HG03521 (cell line): ENCODE measurements around the gene TFDP1.

Source experiments
- ATAC-seq: cut with Tn5 transposase; IDR thresholded peaks from one replicate; pipeline ENCODE4 v1.9.1; 2021; ENCODE audit warnings: mild to moderate bottlenecking, moderate library complexity; ENCODE audit not compliant: unreplicated experiment

TFDP1 gene

GRCh38 chr13:113647351-113648215 lies 63.0 kb downstream of the TFDP1 start:
- no peak for ATAC-seq

GRCh38 chr13:113648216-113648610 lies 63.7 kb downstream of the TFDP1 start:
- ATAC-seq: no peak

GRCh38 chr13:113649212-113649611 lies 64.7 kb downstream of the TFDP1 start:
- ATAC-seq: no peak

GRCh38 chr13:113650275-113650674 lies 65.7 kb downstream of the TFDP1 start:
- no peak for ATAC-seq

DNA sequence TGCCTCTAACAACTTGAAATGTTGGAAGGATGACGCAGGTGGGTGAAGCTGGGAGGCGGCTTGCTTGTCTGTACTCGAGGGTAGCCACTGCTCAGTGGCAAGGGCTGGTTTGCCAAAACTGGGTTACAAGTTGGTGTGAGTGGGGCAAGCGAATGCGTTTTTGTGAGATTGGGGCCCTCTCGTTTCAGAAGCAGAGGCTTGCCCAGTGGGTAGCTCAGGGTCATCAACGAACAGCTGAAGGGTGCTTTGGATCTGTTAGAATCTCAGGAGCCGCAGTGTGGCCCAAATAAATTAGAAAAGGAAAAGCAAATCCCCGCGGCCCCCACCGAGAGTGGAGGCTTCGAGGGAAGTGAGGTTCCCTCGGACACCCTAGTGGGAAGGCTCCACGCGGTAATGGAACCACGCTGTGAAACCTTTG lies 66.2 kb downstream of the TFDP1 start:
- ATAC-seq: no peak

- ATAC-seq: no peak
Observed at GRCh38 chr13:113651511-113652403, 67.2 kb downstream of the TFDP1 start.

DNA sequence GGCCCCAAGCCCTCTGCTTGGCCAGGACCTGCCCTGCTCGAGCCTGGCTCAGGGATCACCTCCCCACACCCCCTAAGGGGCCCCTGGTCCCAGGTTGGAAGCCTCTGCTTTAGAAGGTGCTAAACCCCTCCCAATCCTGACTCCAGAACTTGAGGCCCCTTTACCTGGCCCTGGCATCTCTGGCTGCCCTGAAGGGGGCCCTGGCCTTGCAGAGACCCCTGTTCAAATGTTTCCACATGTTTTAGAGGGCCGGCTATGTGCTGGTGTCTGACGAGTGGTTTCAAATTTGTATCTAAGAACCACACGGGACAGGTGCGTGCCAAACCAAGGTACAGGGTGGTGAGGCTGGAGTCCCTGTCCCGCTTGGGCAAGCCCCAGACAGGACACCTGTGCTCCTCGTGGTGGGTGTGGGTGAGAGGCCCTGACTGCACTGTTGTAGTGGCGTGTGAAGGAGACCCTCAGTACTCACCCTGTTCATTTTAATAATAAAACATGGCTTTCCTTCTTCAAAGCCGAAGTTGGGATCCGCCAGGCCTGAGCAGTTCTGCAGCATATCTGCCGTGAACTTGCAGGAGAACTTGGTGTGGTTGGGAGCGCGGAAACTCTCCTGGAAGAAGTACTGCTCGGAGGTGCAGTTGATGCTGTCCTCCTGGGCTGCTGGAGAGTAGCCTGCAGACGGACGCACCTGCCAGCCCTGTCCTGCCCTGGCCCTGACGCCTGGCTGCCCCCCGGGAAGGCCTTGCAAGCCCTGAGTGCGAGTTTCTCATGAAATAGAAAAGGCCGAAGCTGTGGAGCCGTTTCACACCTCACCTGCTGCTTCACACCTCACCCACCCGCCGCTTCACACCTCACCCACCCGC lies 68.1 kb downstream of the TFDP1 start:
- no peak for ATAC-seq

DNA sequence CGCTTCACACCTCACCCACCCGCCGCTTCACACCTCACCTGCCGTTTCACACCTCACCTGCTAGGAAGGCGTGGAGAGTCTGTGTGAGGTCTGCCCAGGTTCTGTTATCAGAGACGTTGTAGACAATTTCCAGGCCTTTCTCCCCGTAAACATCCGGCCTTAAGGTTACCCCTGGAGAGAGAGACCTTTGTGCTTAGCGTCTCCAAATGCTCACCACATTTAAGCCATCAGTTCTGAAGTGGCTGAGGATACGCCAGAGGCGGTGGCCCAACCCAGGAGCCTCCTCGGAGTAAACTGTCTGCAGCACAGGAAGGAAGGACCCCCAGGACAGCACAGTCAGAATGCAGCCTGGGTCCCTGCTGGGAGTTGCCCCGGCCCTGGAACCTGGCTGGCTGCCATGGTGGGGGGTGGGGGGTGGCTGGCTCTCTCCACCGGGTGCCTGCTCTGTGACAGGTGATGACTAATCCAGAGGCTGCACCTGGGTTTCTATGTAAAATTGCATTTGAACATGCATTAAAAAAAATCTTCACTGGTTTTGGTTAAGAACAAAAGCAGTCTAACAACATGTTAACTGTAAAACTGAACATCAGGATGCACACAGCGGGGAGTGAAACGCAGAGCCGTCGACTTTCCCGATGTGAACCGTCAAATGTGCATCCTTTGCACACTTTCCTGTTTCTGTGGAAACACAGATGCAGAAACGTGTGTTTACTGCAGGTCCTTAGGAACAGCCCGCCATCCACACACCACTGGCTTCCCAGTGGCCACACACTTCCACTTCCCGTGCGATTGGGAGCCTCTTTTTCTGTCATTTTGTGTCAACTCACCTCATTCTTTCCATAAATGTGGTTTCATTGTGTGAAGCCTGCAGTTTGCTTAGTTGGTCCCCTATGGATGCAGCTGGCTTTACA lies 69.0 kb downstream of the TFDP1 start:
- no peak for ATAC-seq

DNA sequence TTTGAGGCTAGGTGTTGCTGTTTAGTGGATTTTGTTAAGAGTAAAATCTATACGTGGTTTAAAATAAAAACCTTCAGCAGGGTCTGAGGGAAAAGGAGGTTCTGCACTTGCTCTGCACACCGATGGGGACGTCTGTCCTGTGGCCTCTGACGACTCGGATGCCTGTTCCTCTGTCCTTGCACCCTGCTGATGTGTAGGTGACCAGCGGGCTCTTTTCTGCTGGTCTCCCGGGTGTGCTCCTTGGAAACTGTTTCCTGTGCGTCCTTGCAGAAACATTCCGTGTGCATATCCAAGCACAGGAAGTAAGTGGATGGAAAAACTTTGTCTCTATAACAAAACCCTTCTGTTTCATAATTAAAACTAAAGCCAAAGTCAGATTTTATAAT lies 69.6 kb downstream of the TFDP1 start:
- ATAC-seq: no peak

- ATAC-seq: no peak
Observed at GRCh38 chr13:113654591-113655345, 70.2 kb downstream of the TFDP1 start.

GRCh38 chr13:113655346-113656002 lies 70.9 kb downstream of the TFDP1 start:
- ATAC-seq: no peak

- ATAC-seq: no peak
Observed at GRCh38 chr13:113656003-113656588, 71.5 kb downstream of the TFDP1 start.

- ATAC-seq: no peak
Observed at GRCh38 chr13:113656831-113657671, 72.5 kb downstream of the TFDP1 start.

DNA sequence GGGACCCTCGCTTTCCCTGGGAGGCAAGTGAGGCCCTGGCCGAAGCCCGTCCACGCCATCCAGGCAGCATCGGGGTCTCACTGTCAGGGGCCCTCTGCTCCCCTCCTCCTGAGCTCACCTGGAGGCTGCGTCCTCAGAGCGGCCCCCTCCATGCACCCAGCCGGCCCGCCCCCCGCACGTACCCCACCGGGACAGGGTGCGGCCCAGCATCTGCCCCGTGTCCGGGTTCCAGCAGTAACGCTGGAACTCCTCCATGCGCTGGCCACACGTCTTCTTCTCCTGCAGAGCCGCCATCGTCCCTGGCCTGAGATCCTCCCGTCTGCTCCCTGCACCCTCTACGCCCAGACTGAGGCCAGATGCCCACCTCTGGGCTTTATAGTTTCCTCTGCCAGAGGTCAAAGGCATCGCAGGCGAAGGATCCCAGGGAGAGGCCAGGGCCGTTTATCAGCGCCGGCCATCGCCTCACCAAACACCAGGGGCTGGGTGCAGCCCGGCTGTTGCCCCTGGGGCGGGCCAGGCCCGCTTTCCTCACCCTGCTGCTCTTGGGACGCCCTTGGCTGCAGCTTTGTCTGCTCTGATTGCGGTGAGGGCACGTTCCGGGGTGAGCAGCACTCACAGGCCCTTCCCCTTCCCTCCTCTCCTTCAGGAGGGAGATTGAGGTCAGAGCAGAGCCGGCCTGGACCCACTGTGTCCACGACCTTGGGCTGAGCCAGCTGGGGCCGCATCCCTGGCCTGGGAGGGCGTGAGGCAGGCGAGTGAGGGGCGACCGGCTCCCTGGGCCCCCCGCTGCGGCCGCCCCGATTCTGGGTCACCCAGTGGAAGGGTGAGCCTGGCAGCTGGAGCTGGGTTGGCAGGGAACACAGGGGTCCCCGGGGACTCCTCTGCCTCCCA lies 73.5 kb downstream of the TFDP1 start, which contains the start of gene ATP4B:
ATP4B (minus strand) TSS at position 348 of the 891 bp plus-strand sequence; CDS start at position 294, 54 bp downstream.
- ATAC-seq: no peak

- ATAC-seq: no peak
Observed at GRCh38 chr13:113658836-113659235, 74.3 kb downstream of the TFDP1 start.

- no peak for ATAC-seq
Observed at GRCh38 chr13:113659337-113659736, 74.8 kb downstream of the TFDP1 start.
